HepG2 (cell line): ENCODE measurements around the gene QKI. TPM values are rescaled to one million over a fixed set of nuclear protein-coding genes. Genes with fewer than 3 reads are reported as not detected.

Source experiments
- BCL6 ChIP-seq: IDR thresholded peaks from 2 replicates; pipeline ENCODE4 v1.6.1; 2016; ENCODE audit warnings: missing genetic modification reagents, missing compliant biosample characterization
- FOSL1 ChIP-seq: sonication (generic); formaldehyde crosslinking; IDR thresholded peaks from 2 replicates; pipeline ENCODE4 v1.9.0; 2021; ENCODE audit warnings: missing genetic modification reagents, borderline replicate concordance
- HOXA9 ChIP-seq: sonication (generic); formaldehyde crosslinking; IDR thresholded peaks from 2 replicates; pipeline ENCODE4 v1.8.1; 2022; ENCODE audit warnings: missing genetic modification reagents, mild to moderate bottlenecking, moderate library complexity, borderline replicate concordance
- MED1 ChIP-seq: sonication (generic); formaldehyde crosslinking; IDR thresholded peaks from 2 replicates; pipeline ENCODE4 v1.4.0; 2020; ENCODE audit warnings: missing genetic modification reagents
- MIXL1 ChIP-seq: IDR thresholded peaks from 2 replicates; pipeline ENCODE4 v1.6.1; 2016
- ZMYM3 ChIP-seq: sonication (generic); formaldehyde crosslinking; IDR thresholded peaks from 2 replicates; pipeline ENCODE4 v1.5.1; 2020; ENCODE audit warnings: mild to moderate bottlenecking, missing genetic modification reagents
- ZNF3 ChIP-seq: IDR thresholded peaks from 2 replicates; pipeline ENCODE4 v1.7.0; 2017; ENCODE audit warnings: inconsistent platforms
- ZNF543 ChIP-seq: sonication (generic); formaldehyde crosslinking; IDR thresholded peaks from 2 replicates; pipeline ENCODE4 v1.4.0; 2020; ENCODE audit warnings: mild to moderate bottlenecking, missing genetic modification reagents
- ZNF552 ChIP-seq: sonication (generic); formaldehyde crosslinking; IDR thresholded peaks from 2 replicates; pipeline ENCODE4 v1.9.0; 2022; ENCODE audit warnings: missing genetic modification reagents, mild to moderate bottlenecking, borderline replicate concordance
- ZNF598 ChIP-seq: sonication (generic); formaldehyde crosslinking; IDR thresholded peaks from 2 replicates; pipeline ENCODE4 v1.5.1; 2020; ENCODE audit warnings: mild to moderate bottlenecking, missing genetic modification reagents, borderline replicate concordance
- ZNF652 ChIP-seq: IDR thresholded peaks from 2 replicates; pipeline ENCODE4 v1.6.1; 2016; ENCODE audit warnings: low read depth, borderline replicate concordance
- ZNF781 ChIP-seq: sonication (generic); formaldehyde crosslinking; IDR thresholded peaks from 2 replicates; pipeline ENCODE4 v1.5.1; 2020; ENCODE audit warnings: borderline replicate concordance, mild to moderate bottlenecking, missing genetic modification reagents; ENCODE audit errors: not compliant biosample characterization
- ZNF792 ChIP-seq: IDR thresholded peaks from 2 replicates; pipeline ENCODE4 v1.6.1; 2016
- polyA plus RNA-seq, 8 experiments: library from polyadenylated mRNA; depleted of rRNA in 3 of 8; stranded (reverse) in 7 of 8; unstranded in 1 of 8; fragments of >200 nt; fragmentation: Illumina TruSeq in 4 of 8; extraction: Trizol in 4 of 8; gene quantifications; 2 replicates each; pipeline versions ENCODE4 v1.2.1 to v1.2.3, GENCODE V29; 2011 to 2016; ENCODE audit warnings: low read depth in 4 of 8, missing spikeins in 1 of 8, mixed read lengths in 1 of 8; ENCODE audit not compliant: insufficient read depth in 1 of 8
- total RNA-seq, 5 experiments: library from RNA; depleted of rRNA; stranded (reverse); fragments of >200 nt; fragmentation: Illumina TruSeq; extraction: Trizol; gene quantifications; 2 replicates each; pipeline ENCODE4 v1.2.3, GENCODE V29; 2016; ENCODE audit warnings: low read depth in 1 of 5
- TF ChIP-seq, protein P1 (sequence below): IDR thresholded peaks from 2 replicates; pipeline ENCODE4 v1.4.0; 2020; ENCODE audit warnings: mild to moderate bottlenecking, missing genetic modification reagents
- TF ChIP-seq, protein P2 (sequence below): sonication (generic); formaldehyde crosslinking; IDR thresholded peaks from 2 replicates; pipeline ENCODE4 v1.5.0; 2020; ENCODE audit warnings: missing genetic modification reagents
- TF ChIP-seq, protein P3 (sequence below): sonication (generic); formaldehyde crosslinking; IDR thresholded peaks from 2 replicates; pipeline ENCODE4 v1.8.0; 2022; ENCODE audit warnings: mild to moderate bottlenecking, missing genetic modification reagents; ENCODE audit not compliant: insufficient replicate concordance
- TF ChIP-seq, protein P4 (sequence below): IDR thresholded peaks from 2 replicates; pipeline ENCODE4 v1.6.1; 2016; ENCODE audit warnings: low read depth, missing genetic modification reagents, missing compliant biosample characterization
- TF ChIP-seq, protein P5 (sequence below): IDR thresholded peaks from 2 replicates; pipeline ENCODE4 v1.6.1; 2016

The QKI gene
- total and polyA plus RNA-seq, 2 of the 13 experiments (the other 11 are each of a cell fraction or from before 2014, with no cell fraction given): 136 to 137 TPM

DNA sequence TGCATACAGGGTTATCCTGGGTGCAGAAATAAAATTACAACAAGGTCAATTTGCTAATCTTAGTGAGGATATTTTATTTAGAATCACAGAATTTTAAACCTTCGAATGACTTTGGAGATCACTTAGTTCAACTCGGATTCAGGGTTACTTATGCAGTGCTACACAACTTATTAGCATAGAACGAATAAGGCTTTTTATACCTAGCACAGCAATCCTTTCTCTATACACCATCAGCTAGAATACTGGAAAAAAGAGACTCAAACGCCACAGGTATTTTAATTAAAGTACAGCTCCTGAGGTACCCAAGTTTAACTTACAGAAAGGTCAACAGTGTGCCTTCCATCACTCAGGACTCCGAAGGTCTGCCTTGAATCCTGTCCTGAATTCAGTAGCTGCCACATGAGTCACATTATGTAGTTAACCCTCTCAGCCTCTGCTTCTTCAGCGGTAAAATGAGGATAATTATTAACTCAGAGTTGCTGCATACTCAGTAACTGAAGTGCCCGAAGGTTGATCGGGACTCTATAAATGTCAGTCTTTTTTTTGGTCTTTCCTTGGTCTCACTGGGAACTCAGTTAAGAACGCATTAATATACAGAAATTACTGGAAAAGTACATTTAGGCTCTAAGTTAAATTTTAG, 6.0 kb upstream of the QKI start (continued):
- TF ChIP-seq, protein P1, sequence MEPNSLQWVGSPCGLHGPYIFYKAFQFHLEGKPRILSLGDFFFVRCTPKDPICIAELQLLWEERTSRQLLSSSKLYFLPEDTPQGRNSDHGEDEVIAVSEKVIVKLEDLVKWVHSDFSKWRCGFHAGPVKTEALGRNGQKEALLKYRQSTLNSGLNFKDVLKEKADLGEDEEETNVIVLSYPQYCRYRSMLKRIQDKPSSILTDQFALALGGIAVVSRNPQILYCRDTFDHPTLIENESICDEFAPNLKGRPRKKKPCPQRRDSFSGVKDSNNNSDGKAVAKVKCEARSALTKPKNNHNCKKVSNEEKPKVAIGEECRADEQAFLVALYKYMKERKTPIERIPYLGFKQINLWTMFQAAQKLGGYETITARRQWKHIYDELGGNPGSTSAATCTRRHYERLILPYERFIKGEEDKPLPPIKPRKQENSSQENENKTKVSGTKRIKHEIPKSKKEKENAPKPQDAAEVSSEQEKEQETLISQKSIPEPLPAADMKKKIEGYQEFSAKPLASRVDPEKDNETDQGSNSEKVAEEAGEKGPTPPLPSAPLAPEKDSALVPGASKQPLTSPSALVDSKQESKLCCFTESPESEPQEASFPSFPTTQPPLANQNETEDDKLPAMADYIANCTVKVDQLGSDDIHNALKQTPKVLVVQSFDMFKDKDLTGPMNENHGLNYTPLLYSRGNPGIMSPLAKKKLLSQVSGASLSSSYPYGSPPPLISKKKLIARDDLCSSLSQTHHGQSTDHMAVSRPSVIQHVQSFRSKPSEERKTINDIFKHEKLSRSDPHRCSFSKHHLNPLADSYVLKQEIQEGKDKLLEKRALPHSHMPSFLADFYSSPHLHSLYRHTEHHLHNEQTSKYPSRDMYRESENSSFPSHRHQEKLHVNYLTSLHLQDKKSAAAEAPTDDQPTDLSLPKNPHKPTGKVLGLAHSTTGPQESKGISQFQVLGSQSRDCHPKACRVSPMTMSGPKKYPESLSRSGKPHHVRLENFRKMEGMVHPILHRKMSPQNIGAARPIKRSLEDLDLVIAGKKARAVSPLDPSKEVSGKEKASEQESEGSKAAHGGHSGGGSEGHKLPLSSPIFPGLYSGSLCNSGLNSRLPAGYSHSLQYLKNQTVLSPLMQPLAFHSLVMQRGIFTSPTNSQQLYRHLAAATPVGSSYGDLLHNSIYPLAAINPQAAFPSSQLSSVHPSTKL: peak; percentile 94
- TF ChIP-seq, protein P2, sequence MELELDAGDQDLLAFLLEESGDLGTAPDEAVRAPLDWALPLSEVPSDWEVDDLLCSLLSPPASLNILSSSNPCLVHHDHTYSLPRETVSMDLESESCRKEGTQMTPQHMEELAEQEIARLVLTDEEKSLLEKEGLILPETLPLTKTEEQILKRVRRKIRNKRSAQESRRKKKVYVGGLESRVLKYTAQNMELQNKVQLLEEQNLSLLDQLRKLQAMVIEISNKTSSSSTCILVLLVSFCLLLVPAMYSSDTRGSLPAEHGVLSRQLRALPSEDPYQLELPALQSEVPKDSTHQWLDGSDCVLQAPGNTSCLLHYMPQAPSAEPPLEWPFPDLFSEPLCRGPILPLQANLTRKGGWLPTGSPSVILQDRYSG (CRISPR knock-in tag): no peak
- TF ChIP-seq MIXL1 (CRISPR knock-in tag) (peak; percentile 98), ZMYM3 (CRISPR knock-in tag) (peak; percentile 54; the same call in 1 of the 2 replicates), ZNF652 (CRISPR knock-in tag) (peak; percentile 100), ZNF792 (CRISPR knock-in tag) (peak; percentile 88), ZNF552 (CRISPR knock-in tag) (no peak), ZNF598 (CRISPR knock-in tag) (no peak), FOSL1 (peak; percentile 88), ZNF3 (CRISPR knock-in tag) (no peak), ZNF543 (CRISPR knock-in tag) (no peak), ZNF781 (no peak), BCL6 (peak; percentile 55; the same call in 1 of the 2 replicates), MED1 (CRISPR knock-in tag) (peak; percentile 72), HOXA9 (CRISPR knock-in tag) (no peak)
- TF ChIP-seq, protein P3, sequence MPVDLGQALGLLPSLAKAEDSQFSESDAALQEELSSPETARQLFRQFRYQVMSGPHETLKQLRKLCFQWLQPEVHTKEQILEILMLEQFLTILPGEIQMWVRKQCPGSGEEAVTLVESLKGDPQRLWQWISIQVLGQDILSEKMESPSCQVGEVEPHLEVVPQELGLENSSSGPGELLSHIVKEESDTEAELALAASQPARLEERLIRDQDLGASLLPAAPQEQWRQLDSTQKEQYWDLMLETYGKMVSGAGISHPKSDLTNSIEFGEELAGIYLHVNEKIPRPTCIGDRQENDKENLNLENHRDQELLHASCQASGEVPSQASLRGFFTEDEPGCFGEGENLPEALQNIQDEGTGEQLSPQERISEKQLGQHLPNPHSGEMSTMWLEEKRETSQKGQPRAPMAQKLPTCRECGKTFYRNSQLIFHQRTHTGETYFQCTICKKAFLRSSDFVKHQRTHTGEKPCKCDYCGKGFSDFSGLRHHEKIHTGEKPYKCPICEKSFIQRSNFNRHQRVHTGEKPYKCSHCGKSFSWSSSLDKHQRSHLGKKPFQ (CRISPR knock-in tag): no peak
- TF ChIP-seq, protein P4, sequence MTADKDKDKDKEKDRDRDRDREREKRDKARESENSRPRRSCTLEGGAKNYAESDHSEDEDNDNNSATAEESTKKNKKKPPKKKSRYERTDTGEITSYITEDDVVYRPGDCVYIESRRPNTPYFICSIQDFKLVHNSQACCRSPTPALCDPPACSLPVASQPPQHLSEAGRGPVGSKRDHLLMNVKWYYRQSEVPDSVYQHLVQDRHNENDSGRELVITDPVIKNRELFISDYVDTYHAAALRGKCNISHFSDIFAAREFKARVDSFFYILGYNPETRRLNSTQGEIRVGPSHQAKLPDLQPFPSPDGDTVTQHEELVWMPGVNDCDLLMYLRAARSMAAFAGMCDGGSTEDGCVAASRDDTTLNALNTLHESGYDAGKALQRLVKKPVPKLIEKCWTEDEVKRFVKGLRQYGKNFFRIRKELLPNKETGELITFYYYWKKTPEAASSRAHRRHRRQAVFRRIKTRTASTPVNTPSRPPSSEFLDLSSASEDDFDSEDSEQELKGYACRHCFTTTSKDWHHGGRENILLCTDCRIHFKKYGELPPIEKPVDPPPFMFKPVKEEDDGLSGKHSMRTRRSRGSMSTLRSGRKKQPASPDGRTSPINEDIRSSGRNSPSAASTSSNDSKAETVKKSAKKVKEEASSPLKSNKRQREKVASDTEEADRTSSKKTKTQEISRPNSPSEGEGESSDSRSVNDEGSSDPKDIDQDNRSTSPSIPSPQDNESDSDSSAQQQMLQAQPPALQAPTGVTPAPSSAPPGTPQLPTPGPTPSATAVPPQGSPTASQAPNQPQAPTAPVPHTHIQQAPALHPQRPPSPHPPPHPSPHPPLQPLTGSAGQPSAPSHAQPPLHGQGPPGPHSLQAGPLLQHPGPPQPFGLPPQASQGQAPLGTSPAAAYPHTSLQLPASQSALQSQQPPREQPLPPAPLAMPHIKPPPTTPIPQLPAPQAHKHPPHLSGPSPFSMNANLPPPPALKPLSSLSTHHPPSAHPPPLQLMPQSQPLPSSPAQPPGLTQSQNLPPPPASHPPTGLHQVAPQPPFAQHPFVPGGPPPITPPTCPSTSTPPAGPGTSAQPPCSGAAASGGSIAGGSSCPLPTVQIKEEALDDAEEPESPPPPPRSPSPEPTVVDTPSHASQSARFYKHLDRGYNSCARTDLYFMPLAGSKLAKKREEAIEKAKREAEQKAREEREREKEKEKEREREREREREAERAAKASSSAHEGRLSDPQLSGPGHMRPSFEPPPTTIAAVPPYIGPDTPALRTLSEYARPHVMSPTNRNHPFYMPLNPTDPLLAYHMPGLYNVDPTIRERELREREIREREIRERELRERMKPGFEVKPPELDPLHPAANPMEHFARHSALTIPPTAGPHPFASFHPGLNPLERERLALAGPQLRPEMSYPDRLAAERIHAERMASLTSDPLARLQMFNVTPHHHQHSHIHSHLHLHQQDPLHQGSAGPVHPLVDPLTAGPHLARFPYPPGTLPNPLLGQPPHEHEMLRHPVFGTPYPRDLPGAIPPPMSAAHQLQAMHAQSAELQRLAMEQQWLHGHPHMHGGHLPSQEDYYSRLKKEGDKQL (CRISPR knock-in tag): peak; percentile 39; the same call in 1 of the 2 replicates
- TF ChIP-seq, protein P5, sequence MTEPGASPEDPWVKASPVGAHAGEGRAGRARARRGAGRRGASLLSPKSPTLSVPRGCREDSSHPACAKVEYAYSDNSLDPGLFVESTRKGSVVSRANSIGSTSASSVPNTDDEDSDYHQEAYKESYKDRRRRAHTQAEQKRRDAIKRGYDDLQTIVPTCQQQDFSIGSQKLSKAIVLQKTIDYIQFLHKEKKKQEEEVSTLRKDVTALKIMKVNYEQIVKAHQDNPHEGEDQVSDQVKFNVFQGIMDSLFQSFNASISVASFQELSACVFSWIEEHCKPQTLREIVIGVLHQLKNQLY (CRISPR knock-in tag): peak; percentile 46; the same call in 1 of the 2 replicates
